Panc1 (cell line): ENCODE measurements around the gene C3orf33. TPM values are rescaled to one million over a fixed set of nuclear protein-coding genes. Genes with fewer than 3 reads are reported as not detected.

Experiments
- ATAC-seq: fragments of 200-7000 bp; cut with Tn5 transposase; 2 replicates; pipeline ENCODE4 v1.9.1; 2020; ENCODE audit warnings: mild to moderate bottlenecking, moderate library complexity
- BruUV-seq: library from RNA; stranded (reverse); fragments of 400-500 nt; replicated peaks from 2 replicates; lab custom pipeline; 2021; lab: Mats Ljungman, UMichigan
- CTCF ChIA-PET: fragments of 300-600 bp; sonication (Branson Sonifier 250); formaldehyde crosslinking; loops from one replicate; lab custom pipeline; 2022; ENCODE audit warnings: antibody characterized with exemption; lab: Charles Lee
- POLR2A ChIA-PET: fragments of 300-600 bp; sonication (Branson Sonifier 250); formaldehyde crosslinking; loops from one replicate; lab custom pipeline; 2022; ENCODE audit warnings: antibody characterized with exemption; lab: Charles Lee
- DNase-seq: peaks from one replicate; pipeline ENCODE4 v3.0.0-alpha.2; 2010; ENCODE audit warnings: low read depth, low spot score
- H3K27ac ChIP-seq: 2 replicates; pipeline ENCODE4 v1.5.1; 2011; ENCODE audit warnings: mild to moderate bottlenecking, low read length, inconsistent platforms
- H3K27me3 ChIP-seq: fragments of 200-500 bp; sonication (Bioruptor generic); 2 replicates; pipeline ENCODE4 v1.6.0; 2014; ENCODE audit warnings: low read length, inconsistent platforms; ENCODE audit not compliant: control insufficient read depth, insufficient read depth
- H3K36me3 ChIP-seq: fragments of 200-500 bp; sonication (Bioruptor generic); 2 replicates; pipeline ENCODE4 v1.5.1; 2014; ENCODE audit warnings: inconsistent platforms, mild to moderate bottlenecking, low read length, moderate library complexity; ENCODE audit not compliant: control insufficient read depth, insufficient read depth
- H3K4me1 ChIP-seq: 2 replicates; pipeline ENCODE4 v1.5.1; 2011; ENCODE audit warnings: inconsistent platforms, mild to moderate bottlenecking, low read length, moderate library complexity; ENCODE audit not compliant: control insufficient read depth, insufficient read depth
- H3K4me3 ChIP-seq, 2 experiments: 2 replicates each; pipeline ENCODE4 v1.5.1; 2011 to 2012; ENCODE audit warnings: low read depth in 2 of 2, low read length in 2 of 2, mild to moderate bottlenecking in 2 of 2, inconsistent platforms in 1 of 2, moderate library complexity in 1 of 2
- H3K9me3 ChIP-seq: fragments of 200-500 bp; sonication (Bioruptor generic); 2 replicates; pipeline ENCODE4 v1.5.1; 2014; ENCODE audit warnings: low read depth, mild to moderate bottlenecking, inconsistent platforms, low read length, moderate library complexity; ENCODE audit not compliant: control insufficient read depth, insufficient read depth
- CTCF ChIP-seq: fragments of 450-650 bp; IDR thresholded peaks from 2 replicates; pipeline ENCODE4 v1.5.1; 2017; ENCODE audit warnings: mild to moderate bottlenecking
- POLR2AphosphoS5 ChIP-seq: IDR thresholded peaks from 2 replicates; pipeline ENCODE4 v1.6.1; 2012; ENCODE audit warnings: mild to moderate bottlenecking, low read depth, low read length, moderate library complexity
- REST ChIP-seq, 2 experiments: IDR thresholded peaks; 2 replicates each; pipeline ENCODE4 v1.6.1; 2011 to 2012; ENCODE audit warnings: low read depth in 2 of 2, control low read depth in 1 of 2, low read length in 1 of 2, mild to moderate bottlenecking in 1 of 2, moderate library complexity in 1 of 2; ENCODE audit not compliant: insufficient read depth in 1 of 2
- SIN3A ChIP-seq: IDR thresholded peaks from 2 replicates; pipeline ENCODE4 v1.6.1; 2012; ENCODE audit warnings: low read depth, mild to moderate bottlenecking, low read length, moderate library complexity, borderline replicate concordance; ENCODE audit not compliant: insufficient read depth
- TCF7L2 ChIP-seq: IDR thresholded peaks from 2 replicates; pipeline ENCODE4 v1.6.1; 2011; ENCODE audit warnings: mild to moderate bottlenecking, low read depth, low read length, inconsistent platforms
- in situ Hi-C: cut with HindIII; loops from 2 replicates; pipeline ENCODE4 v1.10.0; 2016; ENCODE audit warnings: low sequenced_read_pairs, low pct_unique_long_range_greater_than_20kb
- intact Hi-C: fragments of 100-400 bp; cut with micrococcal nuclease; formaldehyde crosslinking; loops from one replicate; pipeline ENCODE4 v1.10.0; 2022; ENCODE audit not compliant: unreplicated experiment
- total RNA-seq: library from RNA; stranded (reverse); gene quantifications from one replicate; pipeline ENCODE4 v1.2.1, GENCODE V29; 2021; ENCODE audit not compliant: unreplicated experiment

C3orf33 gene
- total RNA-seq, 1 experiment from 2014 or later = 3.2 TPM

DNA sequence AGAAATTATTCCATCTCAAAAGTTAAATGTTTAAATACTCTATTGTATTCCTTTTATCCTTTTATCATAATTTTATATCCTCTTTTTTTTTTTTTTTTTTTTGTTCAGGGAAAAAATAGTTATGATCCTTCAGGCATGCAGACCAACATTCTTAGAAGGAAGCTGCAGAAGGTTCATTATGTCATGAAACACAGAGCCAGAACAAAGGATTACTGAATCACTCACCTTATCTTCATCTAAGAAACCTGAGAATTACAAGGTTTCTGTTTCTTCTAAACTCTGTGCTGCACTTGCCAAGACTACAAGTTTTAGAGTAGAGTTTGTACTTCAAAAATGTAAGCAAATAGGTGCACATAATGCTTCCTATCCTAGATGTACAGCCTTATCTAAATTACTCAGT lies 64.5 kb downstream of the C3orf33 start:
- in situ Hi-C loops = no loop called here
- Histone ChIP-seq H3K4me1 (peaks cover 14% of the 10 kb centered on the region; the same call in 1 of the 2 replicates), H3K27ac (no peak overlapping the region), H3K27me3 (peaks cover 59% of the 10 kb centered on the region), H3K4me3 (no peak overlapping the region), H3K9me3 (no peaks in the 10 kb centered on the region), H3K36me3 (peaks cover 3% of the 10 kb centered on the region; the same call in 1 of the 2 replicates)
- no peak for ATAC-seq
- CTCF ChIA-PET = no interaction called here
- BruUV-seq = no TSS peak
- TF ChIP-seq SIN3A = no peak
- no peak for TF ChIP-seq TCF7L2
- no peak for TF ChIP-seq CTCF
- no peak for TF ChIP-seq POLR2AphosphoS5
- TF ChIP-seq REST (IDR thresholded peaks at IDR 0.05; ENCODE audit: insufficient read depth in 1 of 2, low read depth in 2 of 2, low read length in 1 of 2) = no peak
- POLR2A ChIA-PET = no interaction called here
- intact Hi-C loops = no loop called here
- no peak for DNase-seq

DNA sequence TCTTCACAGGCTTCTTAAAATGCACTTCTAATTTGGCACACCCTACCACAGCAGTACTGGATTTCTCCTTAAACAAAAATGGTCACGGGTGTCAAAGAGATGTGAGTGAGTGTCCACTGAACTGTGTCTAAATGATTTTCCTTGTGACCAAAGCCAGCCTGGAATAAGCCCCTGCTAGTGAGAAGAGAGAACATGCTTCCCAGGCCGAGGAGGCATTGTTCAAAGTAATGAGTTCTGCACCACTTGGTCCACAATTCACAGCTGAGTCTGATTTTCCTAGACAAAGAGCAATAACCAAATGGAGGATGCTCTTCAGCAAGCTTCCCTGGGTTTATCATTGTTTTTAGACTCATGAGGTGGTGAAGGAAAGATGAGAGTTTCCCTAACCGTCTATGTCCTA lies 65.0 kb downstream of the C3orf33 start:
- H3K4me1 ChIP-seq = peaks cover 14% of the 10 kb centered on the region; the same call in 1 of the 2 replicates
- intact Hi-C loops (no loop called here), in situ Hi-C loops (no loop called here)
- DNase-seq = no peak
- ChIA-PET POLR2A (no interaction called here), CTCF (no interaction called here)
- TF ChIP-seq TCF7L2 = no peak
- TF ChIP-seq CTCF = no peak
- TF ChIP-seq SIN3A = no peak
- H3K4me3 ChIP-seq = no peak overlapping the region
- no peak overlapping the region for H3K27ac ChIP-seq
- H3K36me3 ChIP-seq = peaks cover 3% of the 10 kb centered on the region; the same call in 1 of the 2 replicates
- ATAC-seq = no peak
- BruUV-seq = no TSS peak
- peaks cover 63% of the 10 kb centered on the region for H3K27me3 ChIP-seq
- no peaks in the 10 kb centered on the region for H3K9me3 ChIP-seq
